ENCODE measurements around the gene XRCC1.

DNA sequence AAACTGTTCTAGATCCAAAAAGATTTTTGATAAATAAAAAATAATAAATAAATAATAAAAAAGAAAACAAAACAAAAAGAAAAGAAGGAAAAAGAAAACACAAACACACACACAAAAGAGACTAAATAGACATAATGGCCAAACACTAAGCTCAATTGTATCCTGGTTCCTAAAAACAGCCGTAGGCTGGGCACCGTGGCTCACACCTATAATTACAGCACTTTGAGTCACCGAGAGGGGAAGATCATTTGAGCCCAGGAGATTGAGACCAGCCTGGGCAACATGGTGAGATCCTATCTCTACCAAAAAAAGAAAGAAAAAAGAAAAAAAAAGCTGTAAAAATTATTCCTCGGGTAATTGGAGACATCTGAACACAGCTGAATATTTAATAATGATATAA, 57.3 kb downstream of the XRCC1 start:
- TF ChIP-seq, protein P1, sequence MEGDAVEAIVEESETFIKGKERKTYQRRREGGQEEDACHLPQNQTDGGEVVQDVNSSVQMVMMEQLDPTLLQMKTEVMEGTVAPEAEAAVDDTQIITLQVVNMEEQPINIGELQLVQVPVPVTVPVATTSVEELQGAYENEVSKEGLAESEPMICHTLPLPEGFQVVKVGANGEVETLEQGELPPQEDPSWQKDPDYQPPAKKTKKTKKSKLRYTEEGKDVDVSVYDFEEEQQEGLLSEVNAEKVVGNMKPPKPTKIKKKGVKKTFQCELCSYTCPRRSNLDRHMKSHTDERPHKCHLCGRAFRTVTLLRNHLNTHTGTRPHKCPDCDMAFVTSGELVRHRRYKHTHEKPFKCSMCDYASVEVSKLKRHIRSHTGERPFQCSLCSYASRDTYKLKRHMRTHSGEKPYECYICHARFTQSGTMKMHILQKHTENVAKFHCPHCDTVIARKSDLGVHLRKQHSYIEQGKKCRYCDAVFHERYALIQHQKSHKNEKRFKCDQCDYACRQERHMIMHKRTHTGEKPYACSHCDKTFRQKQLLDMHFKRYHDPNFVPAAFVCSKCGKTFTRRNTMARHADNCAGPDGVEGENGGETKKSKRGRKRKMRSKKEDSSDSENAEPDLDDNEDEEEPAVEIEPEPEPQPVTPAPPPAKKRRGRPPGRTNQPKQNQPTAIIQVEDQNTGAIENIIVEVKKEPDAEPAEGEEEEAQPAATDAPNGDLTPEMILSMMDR (conservative IDR thresholded peaks at IDR 0.05; ENCODE audit: low read length), result no peak
- TF ChIP-seq EZH2phosphoT487 (IDR thresholded peaks at IDR 0.05; ENCODE audit: borderline replicate concordance, low read depth, low read length), result no peak

Measured in OCI-LY7 (cell line).